AG20443 (cell line): ENCODE data around the gene CYP46A1.
A peak's percentile ranks its signal among the peaks of the same experiment; 100 is the strongest.

Source experiments
- DNase-seq: peaks from one replicate; pipeline ENCODE4 v3.0.0; 2012; ENCODE audit warnings: low spot score, mixed read lengths

CYP46A1 gene

GRCh38 chr14:99730876-99731546 is 46.9 kb downstream of the CYP46A1 start:
- no peak for DNase-seq

- no peak for DNase-seq
These were observed 47.7 kb downstream of the CYP46A1 start for GRCh38 chr14:99731547-99732435.

GRCh38 chr14:99732436-99733210 is 48.5 kb downstream of the CYP46A1 start:
- DNase-seq: no peak

GRCh38 chr14:99733211-99733539 is 49.1 kb downstream of the CYP46A1 start:
- DNase-seq: no peak

GRCh38 chr14:99733540-99734405 is 49.7 kb downstream of the CYP46A1 start:
- no peak for DNase-seq

- DNase-seq: no peak
These were observed 50.4 kb downstream of the CYP46A1 start for GRCh38 chr14:99734406-99735051.

GRCh38 chr14:99735189-99736135 is 51.4 kb downstream of the CYP46A1 start:
- DNase-seq: no peak

- no peak for DNase-seq
These were observed 52.7 kb downstream of the CYP46A1 start for GRCh38 chr14:99736603-99737371.

GRCh38 chr14:99737451-99737951 is 53.4 kb downstream of the CYP46A1 start:
- peak; percentile 83 for DNase-seq

- DNase-seq: no peak
These were observed 54.0 kb downstream of the CYP46A1 start for GRCh38 chr14:99737956-99738667.

- DNase-seq: no peak
These were observed 56.3 kb downstream of the CYP46A1 start for GRCh38 chr14:99740411-99740810.

GRCh38 chr14:99741227-99741976 is 57.3 kb downstream of the CYP46A1 start:
- no peak for DNase-seq

- DNase-seq: no peak
These were observed 58.0 kb downstream of the CYP46A1 start for GRCh38 chr14:99742074-99742473.

GRCh38 chr14:99742509-99743487 is 58.7 kb downstream of the CYP46A1 start:
- no peak for DNase-seq

GRCh38 chr14:99744199-99744872 is 60.2 kb downstream of the CYP46A1 start:
- no peak for DNase-seq

GRCh38 chr14:99744873-99745224 is 60.8 kb downstream of the CYP46A1 start:
- no peak for DNase-seq
